Forelimb muscle (tissue), 1 donor: ENCODE data around the gene PDLIM3. TPM values are rescaled to one million over a fixed set of nuclear protein-coding genes. Genes with fewer than 3 reads are reported as not detected.
"Not testable (repeated sequence)": the region's sequence is repeated elsewhere in the genome, so short reads cannot be mapped to it uniquely, and the experiment has no call there.

Source experiments
- DNase-seq: peaks from one replicate; pipeline ENCODE4 v3.0.0-alpha.2; 2013; ENCODE audit warnings: low read depth
- polyA plus RNA-seq: library from polyadenylated mRNA; unstranded; fragments of 120-200 nt; gene quantifications from one replicate; pipeline ENCODE4 v1.2.1, GENCODE V29; 2013; ENCODE audit not compliant: insufficient read length

The PDLIM3 gene, protein sequence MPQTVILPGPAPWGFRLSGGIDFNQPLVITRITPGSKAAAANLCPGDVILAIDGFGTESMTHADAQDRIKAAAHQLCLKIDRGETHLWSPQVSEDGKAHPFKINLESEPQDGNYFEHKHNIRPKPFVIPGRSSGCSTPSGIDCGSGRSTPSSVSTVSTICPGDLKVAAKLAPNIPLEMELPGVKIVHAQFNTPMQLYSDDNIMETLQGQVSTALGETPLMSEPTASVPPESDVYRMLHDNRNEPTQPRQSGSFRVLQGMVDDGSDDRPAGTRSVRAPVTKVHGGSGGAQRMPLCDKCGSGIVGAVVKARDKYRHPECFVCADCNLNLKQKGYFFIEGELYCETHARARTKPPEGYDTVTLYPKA
- 616 TPM for polyA plus RNA-seq

DNA sequence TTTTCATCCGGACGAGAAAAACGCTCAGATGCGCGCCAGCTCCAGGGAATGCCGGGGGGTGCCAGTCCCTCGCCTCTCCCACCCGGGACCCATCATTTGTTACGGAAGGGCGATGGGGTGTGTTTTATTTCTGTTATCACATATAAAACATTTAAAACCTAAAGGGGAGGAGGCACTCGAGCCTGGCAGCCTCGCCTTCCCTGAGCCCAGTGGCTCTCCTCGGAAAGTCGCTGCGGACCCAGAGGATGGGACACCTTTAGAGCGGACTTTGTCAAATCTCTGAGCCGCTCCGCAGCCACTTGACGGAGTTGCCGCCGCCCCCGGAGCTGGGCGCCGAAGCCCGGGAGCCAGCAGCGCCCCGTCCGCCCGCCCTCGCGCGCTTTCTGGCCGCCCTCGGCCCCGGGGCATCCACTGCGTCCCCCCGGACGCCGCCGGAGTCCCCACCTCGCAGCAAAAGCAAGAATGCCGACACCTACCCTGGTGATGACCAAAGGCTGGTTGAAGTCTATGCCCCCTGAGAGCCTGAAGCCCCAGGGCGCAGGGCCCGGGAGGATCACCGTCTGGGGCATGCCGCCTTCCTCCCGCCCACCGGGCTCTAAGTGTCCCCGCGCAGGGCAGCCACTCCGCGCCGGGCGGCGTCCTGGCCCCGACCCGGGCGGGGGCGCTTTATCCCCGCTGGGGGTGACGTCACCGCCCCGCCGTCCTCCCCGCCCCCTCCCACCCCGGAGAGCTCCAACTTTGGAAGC, at the start of gene PDLIM3:
Gene PDLIM3 (minus strand): TSS at position 642 of the 746 bp plus-strand sequence. CDS start 73 bp downstream, at position 569.
- DNase-seq: no peak

DNA sequence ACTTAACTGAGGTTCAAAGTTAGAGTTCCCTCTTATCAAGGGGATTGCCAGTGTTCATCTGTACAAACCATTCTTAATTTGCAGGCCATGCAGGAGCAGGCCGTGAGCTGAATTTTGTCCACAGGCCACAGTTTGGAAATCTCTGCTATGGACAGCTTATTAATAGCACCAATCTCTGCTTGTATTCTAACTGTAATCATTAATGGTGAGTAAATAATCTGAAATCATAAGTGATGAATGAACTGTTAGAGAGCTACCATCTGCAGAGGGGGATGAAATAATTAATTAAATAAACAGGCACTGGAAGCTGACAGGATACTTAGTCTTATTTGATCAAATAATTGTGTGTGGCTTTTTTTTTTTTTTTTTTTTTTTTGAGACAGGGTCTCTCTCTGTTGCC, 48.5 kb upstream of the PDLIM3 start:
- DNase-seq: no peak

DNA sequence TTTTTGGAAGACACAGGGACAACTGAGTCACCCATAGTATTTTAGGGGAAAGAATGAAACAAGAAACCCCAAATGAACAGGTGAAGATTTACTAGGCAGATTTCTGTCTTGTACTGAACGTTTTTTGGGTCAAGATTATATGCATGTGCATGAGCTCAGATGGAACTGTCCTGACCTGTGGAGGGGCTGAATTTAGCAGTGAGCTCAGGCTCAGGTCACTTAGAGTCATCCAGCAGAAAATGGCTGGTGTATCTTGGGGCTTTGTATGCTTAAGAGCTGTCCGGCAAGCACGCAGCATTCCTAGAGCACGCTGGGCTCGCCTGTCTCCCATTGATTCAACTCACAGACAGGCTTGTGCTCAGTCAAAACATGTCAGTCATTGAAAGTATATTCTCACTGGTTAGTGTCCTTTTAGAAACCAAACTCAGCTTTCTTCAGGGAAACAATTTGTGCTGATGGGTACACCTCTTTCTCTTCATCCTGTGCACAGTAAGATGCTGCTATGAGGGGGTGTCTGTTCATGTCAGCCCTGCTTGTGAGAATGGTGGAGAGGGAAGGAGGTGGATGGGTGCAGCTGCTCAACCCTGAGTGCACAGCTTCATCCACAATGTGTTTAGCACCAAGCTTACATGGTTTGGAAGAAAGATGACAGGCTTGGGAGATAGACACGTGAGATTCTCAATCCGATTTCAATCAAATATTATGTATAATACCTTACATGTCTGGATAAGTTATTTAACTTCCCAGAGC, 47.5 kb upstream of the PDLIM3 start:
- DNase-seq: no peak

DNA sequence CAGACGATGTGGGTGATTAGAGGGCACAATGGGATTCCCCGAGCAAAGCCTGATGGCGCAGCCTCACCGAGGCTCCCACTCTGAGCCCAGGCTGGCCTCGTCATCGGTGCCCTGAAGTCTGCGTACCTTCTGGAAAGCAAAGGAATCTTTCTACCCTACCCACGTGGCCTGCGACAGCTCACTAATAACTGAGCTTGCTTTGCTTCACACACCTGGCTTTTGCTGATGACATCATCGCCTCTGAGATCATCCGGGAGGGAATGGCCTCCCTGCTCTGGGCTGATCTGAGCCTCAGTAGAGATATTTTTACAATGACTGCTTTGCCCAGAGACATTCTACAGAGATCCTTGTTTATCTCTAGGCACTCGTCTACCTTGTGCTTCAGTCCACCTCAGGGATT, 45.4 kb upstream of the PDLIM3 start:
- DNase-seq: no peak

DNA sequence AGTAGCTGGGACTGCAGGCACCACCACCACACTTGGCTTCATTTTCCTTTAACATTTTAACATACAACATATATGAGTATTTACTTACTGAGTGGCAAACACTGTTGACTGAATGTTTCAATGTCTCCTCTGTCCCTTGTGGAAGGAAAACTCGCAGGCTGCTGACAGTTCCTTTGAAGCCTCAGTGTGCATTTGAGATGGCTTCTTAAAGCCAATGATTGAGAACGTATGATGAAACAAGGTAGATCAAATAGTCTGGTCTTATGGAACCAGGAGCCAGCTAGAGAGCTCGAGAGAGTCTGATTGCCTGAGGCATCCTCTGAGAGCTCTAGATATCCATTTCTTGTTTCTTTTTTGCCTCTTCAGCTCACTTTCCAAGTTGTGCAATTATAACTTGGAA, 43.0 kb upstream of the PDLIM3 start:
- no peak for DNase-seq

DNA sequence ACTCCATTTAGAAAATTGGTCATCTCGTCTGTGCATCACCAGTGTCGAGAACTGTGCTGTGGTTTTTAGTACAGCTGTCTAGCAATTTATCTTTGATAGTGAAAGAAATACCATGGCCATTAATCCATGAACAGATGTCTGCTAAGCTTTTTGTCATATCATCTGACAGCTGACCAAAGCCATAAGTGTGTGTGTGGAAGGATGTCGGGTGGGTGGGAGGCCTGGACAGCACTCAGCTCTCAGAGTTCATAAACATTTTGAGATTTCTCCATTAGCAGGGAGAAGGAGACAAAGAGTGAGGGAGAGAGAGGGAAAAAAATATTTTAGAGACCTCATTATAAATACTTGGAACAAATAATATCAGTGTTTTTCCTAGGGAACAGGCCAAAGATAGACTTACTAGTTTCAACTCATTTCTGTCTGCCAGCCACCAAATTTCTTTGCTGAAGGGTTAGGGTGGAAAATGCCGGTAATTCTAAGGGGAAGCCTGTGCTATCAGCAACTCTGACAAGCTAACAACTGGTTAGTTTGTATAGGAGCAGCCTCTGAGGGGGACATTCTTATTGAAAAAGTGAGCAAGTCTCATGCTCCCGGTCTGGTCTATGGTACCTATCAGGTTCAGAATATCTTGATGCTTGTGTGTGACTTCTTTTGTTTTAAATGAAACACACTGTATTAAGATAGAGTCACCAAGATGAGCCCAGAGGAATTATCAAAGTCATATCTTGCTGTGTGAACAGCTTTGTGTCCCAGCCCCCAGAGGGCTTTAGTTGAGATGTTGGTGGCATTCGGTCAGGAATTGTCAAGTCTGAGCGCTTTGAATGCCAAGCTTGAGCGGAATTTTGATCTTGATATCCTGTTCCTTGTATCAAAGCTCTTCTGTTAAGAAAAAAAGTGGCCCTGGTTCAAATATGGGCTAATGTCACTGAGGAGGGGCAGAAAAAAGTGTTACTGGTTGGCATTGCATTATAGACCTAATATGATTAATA, 41.9 kb upstream of the PDLIM3 start:
- DNase-seq: no peak

DNA sequence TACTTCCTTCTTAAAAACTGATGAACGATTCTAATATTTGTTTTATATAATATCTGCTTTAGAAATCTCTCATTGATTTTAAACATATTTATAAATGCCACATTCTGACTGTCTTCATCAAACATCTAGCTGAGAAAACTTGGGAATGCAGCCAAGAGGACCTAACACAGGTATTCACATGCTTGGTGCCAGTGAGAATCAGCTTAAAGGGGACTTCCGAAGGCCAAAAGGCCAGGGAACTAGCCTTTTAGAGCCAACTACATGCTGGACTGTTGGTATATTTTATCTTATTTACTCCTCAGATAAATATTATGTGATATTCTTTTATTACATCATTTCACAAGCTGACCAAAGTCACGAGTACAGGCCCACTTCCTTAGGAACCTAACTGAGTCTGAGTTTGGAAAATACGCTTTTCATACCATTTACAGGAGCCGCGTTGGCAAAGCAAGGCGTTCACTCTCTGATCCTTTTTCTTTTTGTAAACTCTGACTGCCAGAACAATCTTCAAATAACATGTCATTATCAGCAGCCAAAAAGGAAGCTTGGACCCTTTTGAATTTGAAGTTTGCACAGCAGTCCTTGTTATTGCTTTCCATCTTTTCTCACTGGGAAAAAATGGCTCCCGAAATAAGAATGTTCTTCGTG, 41.1 kb upstream of the PDLIM3 start:
- DNase-seq: no peak

DNA sequence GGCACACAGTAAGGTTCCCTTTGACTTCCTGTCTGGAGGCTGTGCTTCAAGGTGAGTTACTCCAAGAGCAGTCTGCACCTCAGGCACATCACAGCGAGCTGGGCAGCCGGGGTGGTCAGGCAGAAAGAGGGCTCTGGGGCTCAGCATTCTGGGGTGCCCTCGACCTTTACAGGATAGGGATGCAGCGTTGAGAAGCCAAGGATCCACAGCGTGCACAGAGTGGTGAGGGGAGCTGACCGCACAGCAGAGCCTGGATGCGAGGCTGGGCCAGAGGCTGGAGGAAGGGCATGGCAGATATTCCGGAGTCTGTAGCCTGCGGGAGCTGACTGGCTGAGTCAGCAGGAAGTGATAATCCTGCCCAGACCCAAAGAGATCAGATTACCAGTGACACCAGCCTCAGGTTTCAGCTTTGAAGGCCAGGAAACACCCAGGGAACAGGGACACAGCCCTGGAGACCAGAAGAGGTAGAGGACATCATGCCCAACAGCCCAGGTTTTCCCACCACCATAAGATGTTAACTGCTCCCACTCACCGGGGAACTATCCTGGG, 38.4 kb upstream of the PDLIM3 start:
- no peak for DNase-seq

DNA sequence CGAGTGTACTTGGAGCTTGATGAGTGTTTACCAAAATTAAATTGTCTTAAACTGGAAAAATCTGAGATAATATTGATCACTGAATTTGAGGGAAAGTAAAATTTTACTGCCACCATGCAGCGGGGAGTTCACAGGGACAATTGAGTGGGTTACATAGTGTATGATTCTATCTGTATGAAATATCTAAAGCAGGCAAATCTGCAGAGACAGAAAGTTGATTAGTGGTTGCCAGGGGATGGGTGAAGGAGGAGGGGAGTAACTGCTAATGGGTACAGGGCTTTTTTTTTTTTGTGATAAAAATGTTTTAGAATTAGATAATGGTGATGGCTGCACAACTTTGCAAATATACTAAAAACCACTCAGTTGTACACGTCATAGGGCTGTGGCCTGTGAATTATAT, 35.4 kb upstream of the PDLIM3 start:
- no peak for DNase-seq

DNA sequence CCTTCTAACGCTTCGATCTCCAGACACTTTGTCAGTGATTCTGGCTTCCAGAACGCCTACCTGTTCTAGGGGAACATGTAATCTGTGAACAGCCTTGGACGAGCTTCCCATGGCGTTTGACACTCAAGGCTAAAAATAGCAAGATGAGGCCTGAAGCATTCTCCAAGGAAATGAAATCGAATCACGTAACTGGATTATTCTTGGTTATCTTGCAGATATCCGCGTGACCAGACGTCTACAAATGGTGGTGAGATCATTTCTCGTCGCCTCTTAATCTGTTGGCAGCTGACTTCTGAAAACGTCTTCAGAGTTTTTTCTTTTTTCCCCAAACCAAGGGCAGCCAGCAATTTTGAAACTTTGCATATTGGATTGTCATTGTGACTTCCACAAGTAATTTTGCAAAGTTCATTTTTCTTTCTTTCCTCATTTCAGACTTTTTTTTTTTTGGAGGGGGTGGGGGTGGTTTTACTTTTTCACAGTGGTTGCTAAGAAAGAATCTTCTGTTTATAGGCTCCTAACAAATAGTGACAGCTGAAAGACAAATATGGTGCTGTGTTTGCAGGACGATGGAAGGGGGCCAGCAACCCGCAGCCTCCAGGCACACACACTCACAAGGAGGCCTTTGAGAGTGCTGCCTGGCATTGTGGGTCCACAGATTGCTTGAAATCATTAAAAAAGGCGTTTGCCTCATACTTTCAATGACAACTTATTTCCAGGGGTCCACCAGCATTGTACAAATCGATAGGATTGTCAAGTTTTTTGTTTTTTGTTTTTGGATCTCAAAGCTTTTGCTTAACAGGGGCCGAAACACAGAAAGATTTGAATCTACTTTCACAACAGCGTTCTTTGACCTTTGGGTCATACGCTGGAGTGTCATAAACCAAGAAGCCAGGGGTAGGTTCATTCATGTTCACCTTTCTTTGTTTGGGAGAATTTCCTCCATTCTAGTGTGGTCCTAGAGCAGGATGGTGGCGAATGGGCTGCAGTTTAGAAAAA, 32.4 kb upstream of the PDLIM3 start:
- no peak for DNase-seq

DNA sequence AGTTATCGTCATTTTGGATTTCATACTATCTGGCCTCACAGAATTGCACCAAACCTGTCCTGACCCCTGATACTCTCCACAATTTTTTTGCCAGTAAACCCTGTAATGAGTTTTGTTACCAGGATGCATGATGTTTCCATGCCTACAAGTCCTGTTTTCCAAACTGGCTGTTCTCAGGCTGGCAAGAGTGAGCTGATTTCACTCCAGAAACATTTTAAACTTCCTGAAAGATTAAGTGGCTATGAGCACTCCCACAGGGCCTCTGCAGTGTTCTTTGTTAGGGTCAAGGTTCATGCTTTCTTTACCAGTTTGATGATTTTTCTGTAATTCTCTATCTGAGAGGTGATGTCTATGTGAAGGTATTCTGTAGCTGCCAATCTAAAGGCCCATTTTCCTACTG, 31.7 kb upstream of the PDLIM3 start:
- DNase-seq: no peak

DNA sequence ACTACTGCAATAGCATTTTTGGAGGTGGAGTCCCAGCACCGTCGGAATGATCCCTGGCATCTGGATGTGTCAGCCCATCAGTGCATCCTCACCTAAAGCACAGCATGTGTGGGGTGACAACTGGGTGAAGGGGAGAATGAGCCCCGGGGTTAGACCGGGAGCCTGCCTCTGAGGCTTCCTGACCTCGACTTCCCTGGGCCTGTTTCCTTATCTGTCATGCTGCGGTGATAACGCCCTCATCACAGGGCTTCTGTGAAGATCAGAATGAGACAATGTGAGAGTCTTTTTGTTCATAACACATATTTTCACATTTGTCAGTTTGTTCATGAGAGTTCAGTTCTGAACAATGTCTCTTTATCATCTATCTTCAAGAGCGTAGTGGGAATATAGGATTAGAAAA, 31.1 kb upstream of the PDLIM3 start:
- DNase-seq: no peak

DNA sequence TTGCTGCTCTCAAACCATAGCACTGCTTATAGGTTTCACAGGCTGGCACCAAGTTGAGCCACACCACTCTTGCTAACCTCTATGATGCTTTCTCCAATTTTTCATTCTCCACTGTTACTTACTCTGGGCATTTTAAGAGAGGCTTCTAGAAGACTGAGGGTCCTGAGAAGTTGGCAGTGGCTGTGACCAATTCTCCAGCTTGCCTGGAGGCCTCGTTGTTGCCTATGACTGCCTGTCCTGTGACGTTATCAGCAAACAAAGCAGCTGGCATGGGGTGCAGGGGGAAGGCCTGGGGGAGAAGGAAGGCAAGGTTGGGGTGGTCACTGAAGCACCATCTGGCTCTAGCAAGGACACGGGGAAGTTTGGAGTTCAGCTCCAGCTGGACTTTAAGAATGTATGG, 30.4 kb upstream of the PDLIM3 start:
- DNase-seq: no peak

DNA sequence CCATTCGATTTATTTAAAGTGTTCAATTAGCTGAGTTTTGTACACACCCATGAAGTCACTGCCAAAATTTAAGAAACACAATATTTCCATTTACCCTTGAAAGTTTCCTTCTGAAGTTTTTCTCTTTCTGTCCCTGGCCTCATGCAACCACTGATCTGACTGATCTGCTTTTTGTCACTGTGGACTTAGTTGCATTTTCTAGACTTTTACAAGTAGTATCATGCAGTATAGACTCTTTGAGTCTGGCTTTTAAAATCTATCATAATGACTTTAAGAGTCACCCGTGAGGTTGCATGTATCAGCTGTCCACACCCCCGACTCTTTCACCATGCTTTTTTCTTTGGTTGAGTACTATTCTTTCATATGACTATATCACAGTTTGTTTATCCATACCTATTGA, 29.0 kb upstream of the PDLIM3 start:
- DNase-seq: no peak

DNA sequence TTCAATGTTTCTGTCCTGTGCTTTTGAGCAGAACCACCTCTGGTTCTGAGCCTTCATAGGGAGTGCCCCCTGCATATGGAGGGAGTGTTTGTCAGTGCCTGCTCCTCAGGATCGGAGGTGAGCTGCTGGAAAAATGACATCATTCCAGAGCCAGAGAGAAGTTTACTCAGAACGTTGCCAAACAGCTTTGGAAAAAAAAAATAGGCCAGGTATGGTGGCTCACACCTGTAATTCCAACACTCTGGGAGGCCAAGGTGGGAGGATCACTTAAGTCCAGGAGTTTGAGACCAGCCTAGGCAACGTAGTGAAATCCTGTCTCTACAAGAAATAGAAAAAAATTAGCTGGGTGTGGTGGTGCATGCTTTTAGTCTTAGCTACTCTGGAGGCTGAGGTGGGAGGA, 27.2 kb upstream of the PDLIM3 start:
- no peak for DNase-seq

DNA sequence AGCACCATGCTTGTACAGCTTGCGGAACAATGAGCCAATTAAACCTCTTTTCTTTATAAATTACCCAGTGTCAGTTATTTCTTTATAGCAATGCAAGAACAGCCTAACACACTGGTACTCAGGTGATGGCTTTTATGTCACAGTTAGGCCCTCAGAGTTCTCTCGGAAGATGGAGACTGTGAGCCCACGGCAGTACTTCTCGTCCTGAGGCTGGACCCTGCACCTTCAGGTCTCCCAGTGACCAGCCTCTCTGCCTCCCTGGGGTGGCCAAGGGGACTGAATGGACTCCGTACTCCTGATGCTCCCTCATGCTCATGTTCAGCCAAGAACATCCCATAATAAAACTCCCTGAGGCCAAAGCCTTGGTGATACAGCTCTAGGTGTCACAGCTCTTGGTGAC, 25.0 kb upstream of the PDLIM3 start:
- DNase-seq: no peak

DNA sequence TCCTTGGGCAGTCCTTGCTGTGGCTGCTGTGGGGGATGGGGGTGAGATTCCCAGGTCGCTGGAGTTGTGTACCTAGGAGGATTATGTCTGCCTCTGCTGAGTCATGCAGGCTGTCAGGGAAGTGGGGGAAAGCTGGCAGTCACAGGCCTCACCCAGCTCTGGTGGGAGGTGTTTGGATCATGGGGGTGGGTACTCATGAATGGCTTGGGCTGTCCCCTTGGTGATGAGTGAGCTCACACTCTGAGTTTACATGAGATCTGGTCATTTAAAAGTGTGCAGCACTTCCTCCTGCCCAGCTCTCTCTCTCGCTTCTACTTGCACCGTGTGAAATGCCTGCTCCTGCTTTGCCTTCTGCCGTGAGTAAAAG, 24.6 kb upstream of the PDLIM3 start:
- no peak for DNase-seq

DNA sequence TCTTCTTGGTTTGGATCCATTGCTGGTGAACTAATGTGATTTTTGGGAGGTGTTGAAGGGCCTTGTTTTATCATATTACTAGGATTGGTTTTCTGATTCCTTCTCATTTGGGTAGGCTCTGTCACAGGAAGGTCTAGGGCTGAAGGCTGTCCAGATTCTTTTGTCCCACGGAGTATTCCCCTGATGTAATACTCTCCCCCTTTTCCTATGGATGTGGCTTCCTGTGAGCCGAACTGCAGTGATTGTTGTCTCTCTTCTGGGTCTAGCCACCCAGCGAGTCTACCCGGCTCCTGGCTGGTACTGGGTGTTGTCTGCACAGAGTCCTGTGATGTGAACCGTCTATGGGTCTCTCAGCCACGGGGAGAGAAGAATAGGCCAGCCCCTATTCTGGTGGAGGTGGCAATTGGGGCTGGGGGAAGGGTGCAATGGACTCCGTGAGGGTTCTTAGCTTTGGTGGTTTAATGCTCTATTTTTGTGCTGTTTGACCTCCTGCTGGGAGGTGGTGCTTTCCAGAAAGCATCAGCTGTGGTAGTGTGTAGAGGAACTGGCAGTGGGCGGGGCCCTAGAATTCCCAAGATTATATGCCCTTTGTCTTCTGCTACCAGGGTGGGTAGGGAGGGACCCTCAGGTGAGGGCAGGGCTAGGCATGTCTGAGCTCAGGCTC, 24.1 kb upstream of the PDLIM3 start:
- DNase-seq: not testable (repeated sequence)
